Measurements from ENCODE around the gene MYMX. TPM values are rescaled to one million over a fixed set of nuclear protein-coding genes. Genes with fewer than 3 reads are reported as not detected.
A peak's percentile ranks its signal among the peaks of the same experiment; 100 is the strongest.

The MYMX gene
- total RNA-seq, 1 donor from 2014 or later: not detected

GRCh38 chr6:44258921-44259320 is 42.2 kb downstream of the MYMX start:
- H3K27ac Mint-ChIP-seq (ENCODE audit: unreplicated experiment): peak overlapping the region; percentile 83
- TF ChIP-seq CTCF (IDR thresholded peaks at IDR 0.05): no peak
- H3K27me3 Mint-ChIP-seq (ENCODE audit: low read depth): no peaks in the 10 kb centered on the region
- peaks cover 47% of the 10 kb centered on the region for H3K4me1 Mint-ChIP-seq (ENCODE audit: low read depth)
- H3K9me3 Mint-ChIP-seq (ENCODE audit: low read depth): no peaks in the 10 kb centered on the region
- no peak overlapping the region for H3K4me3 Mint-ChIP-seq (ENCODE audit: unreplicated experiment)
- H3K36me3 Mint-ChIP-seq (ENCODE audit: low read depth): peaks cover 12% of the 10 kb centered on the region
- DNase-seq (ENCODE audit: low spot score): peak; percentile 58

GRCh38 chr6:44260011-44260410 is 43.3 kb downstream of the MYMX start:
- H3K4me3 Mint-ChIP-seq (ENCODE audit: unreplicated experiment): no peak overlapping the region
- H3K9me3 Mint-ChIP-seq (ENCODE audit: low read depth): no peaks in the 10 kb centered on the region
- no peaks in the 10 kb centered on the region for H3K27me3 Mint-ChIP-seq (ENCODE audit: low read depth)
- H3K36me3 Mint-ChIP-seq (ENCODE audit: low read depth): peaks cover 5% of the 10 kb centered on the region
- H3K4me1 Mint-ChIP-seq (ENCODE audit: low read depth): peaks cover 51% of the 10 kb centered on the region
- peak; percentile 86 for DNase-seq (ENCODE audit: low spot score)
- no peak for TF ChIP-seq CTCF (IDR thresholded peaks at IDR 0.05)
- H3K27ac Mint-ChIP-seq (ENCODE audit: unreplicated experiment): no peak overlapping the region

- H3K4me1 Mint-ChIP-seq (ENCODE audit: low read depth): peaks cover 48% of the 10 kb centered on the region
- H3K27ac Mint-ChIP-seq (ENCODE audit: unreplicated experiment): no peak overlapping the region
- DNase-seq (ENCODE audit: low spot score): no peak
- H3K27me3 Mint-ChIP-seq (ENCODE audit: low read depth): no peaks in the 10 kb centered on the region
- H3K36me3 Mint-ChIP-seq (ENCODE audit: low read depth): no peaks in the 10 kb centered on the region
- no peak overlapping the region for H3K4me3 Mint-ChIP-seq (ENCODE audit: unreplicated experiment)
- H3K9me3 Mint-ChIP-seq (ENCODE audit: low read depth): no peaks in the 10 kb centered on the region
- no peak for TF ChIP-seq CTCF (IDR thresholded peaks at IDR 0.05)
Observed at GRCh38 chr6:44260451-44261297, 43.9 kb downstream of the MYMX start.

- H3K36me3 Mint-ChIP-seq (ENCODE audit: low read depth): no peaks in the 10 kb centered on the region
- no peaks in the 10 kb centered on the region for H3K27me3 Mint-ChIP-seq (ENCODE audit: low read depth)
- no peak for TF ChIP-seq CTCF (IDR thresholded peaks at IDR 0.05)
- H3K27ac Mint-ChIP-seq (ENCODE audit: unreplicated experiment): no peak overlapping the region
- no peak overlapping the region for H3K4me3 Mint-ChIP-seq (ENCODE audit: unreplicated experiment)
- DNase-seq (ENCODE audit: low spot score): peak; percentile 79
- H3K4me1 Mint-ChIP-seq (ENCODE audit: low read depth): peaks cover 40% of the 10 kb centered on the region
- H3K9me3 Mint-ChIP-seq (ENCODE audit: low read depth): no peaks in the 10 kb centered on the region
Observed at GRCh38 chr6:44261581-44261980, 44.9 kb downstream of the MYMX start.

- Mint-ChIP-seq H3K4me3 (ENCODE audit: unreplicated experiment) (peak overlapping the region; percentile 84), H3K27me3 (ENCODE audit: low read depth) (no peaks in the 10 kb centered on the region), H3K4me1 (ENCODE audit: low read depth) (peaks cover 36% of the 10 kb centered on the region), H3K27ac (ENCODE audit: unreplicated experiment) (no peak overlapping the region), H3K9me3 (ENCODE audit: low read depth) (no peaks in the 10 kb centered on the region), H3K36me3 (ENCODE audit: low read depth) (no peaks in the 10 kb centered on the region)
- peak; percentile 54 for DNase-seq (ENCODE audit: low spot score)
- TF ChIP-seq CTCF (IDR thresholded peaks at IDR 0.05): no peak
Observed at GRCh38 chr6:44262467-44263353, 46.0 kb downstream of the MYMX start.
